ENCODE measurements around the gene ARMCX2. TPM values are rescaled to one million over a fixed set of nuclear protein-coding genes. Genes with fewer than 3 reads are reported as not detected.

ARMCX2 gene
- total and polyA plus RNA-seq, 7 donors = 1.8 to 43.3 (median 29.1) TPM

DNA sequence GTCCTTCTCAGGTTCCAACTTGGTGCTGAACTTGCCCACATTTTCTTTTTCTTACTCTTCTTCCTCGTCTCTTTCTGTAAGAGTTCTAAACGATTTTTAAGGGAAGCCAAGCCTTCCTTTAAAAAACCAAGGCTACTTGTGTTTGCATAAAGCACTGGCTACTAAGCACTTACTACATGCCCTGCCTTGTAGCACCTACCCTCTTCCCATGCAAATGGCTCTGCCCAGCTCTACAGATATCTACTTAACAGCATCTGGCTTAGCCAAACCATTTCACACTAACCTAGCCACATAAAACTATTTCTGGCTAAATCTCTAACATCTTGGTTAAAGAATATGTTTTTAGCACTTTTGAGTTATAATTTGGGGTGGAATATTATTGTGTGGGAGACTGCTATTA lies 26.9 kb upstream of the ARMCX2 start:
- Histone ChIP-seq H3K27me3 (no peaks in the 10 kb centered on the region), H3K36me3 (no peaks in the 10 kb centered on the region), H3K4me1 (no peaks in the 10 kb centered on the region), H3K4me3 (no peak overlapping the region), H3K9me3 (no peaks in the 10 kb centered on the region), H3K27ac (no peak overlapping the region)
- intact Hi-C loops (cut with DNase I) = no loop called here
- TF ChIP-seq POLR2AphosphoS5 (IDR thresholded peaks at IDR 0.05) = no peak
- TF ChIP-seq EP300 (IDR thresholded peaks at IDR 0.05) = no peak
- no peak for DNase-seq
- WGBS, 2 donors = 44 to 64% methylated on average over 2 of the region's 2 CpGs

DNA sequence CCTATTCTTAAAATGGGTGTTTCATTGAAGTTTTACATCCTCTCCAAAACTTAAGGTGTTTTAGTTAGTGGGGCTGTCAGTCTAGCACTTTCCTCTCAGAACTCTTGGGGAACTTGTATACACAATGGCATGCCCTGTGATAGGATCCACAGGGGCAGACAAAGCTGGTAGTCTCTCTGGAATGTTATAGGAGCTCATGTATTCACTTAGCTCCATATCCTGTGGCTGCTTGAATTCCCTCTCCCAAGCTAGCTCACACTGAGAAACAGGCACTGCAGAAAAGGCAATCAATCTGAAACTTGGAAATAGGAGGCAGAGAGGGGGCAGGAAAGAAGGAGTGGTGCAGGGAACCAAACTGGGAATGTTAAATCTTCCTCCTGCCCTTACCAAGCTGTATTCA lies 26.3 kb upstream of the ARMCX2 start:
- intact Hi-C loops (cut with DNase I) = no loop called here

DNA sequence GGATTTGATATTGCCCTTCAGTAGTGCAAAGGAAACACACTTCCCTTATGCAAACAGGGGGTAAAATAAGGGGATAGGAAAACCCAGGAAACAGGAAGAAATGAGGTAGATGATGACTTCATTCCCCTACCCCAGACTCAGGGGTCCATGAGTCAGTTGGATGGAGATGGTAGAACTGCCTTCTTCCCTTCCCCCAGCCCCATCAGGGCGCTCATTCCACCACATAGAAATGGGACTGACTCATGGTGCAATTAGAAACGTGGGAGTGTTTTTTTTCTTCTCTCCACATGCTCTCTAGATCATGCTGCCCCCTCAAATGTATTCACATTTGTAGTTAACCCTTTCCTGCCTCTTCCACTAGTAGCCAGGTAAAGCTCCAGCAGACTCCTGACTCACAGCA lies 23.1 kb upstream of the ARMCX2 start:
- TF ChIP-seq POLR2A (IDR thresholded peaks at IDR 0.05) (no peak), POLR2AphosphoS5 (IDR thresholded peaks at IDR 0.05) (no peak), EP300 (IDR thresholded peaks at IDR 0.05) (no peak)
- TF ChIP-seq, protein P1, sequence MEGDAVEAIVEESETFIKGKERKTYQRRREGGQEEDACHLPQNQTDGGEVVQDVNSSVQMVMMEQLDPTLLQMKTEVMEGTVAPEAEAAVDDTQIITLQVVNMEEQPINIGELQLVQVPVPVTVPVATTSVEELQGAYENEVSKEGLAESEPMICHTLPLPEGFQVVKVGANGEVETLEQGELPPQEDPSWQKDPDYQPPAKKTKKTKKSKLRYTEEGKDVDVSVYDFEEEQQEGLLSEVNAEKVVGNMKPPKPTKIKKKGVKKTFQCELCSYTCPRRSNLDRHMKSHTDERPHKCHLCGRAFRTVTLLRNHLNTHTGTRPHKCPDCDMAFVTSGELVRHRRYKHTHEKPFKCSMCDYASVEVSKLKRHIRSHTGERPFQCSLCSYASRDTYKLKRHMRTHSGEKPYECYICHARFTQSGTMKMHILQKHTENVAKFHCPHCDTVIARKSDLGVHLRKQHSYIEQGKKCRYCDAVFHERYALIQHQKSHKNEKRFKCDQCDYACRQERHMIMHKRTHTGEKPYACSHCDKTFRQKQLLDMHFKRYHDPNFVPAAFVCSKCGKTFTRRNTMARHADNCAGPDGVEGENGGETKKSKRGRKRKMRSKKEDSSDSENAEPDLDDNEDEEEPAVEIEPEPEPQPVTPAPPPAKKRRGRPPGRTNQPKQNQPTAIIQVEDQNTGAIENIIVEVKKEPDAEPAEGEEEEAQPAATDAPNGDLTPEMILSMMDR (IDR thresholded peaks at IDR 0.05) = no peak
- Histone ChIP-seq H3K9me3 (no peaks in the 10 kb centered on the region), H3K4me3 (no peak overlapping the region), H3K27ac (no peak overlapping the region), H3K27me3 (no peaks in the 10 kb centered on the region), H3K4me1 (no peaks in the 10 kb centered on the region), H3K36me3 (no peaks in the 10 kb centered on the region)
- no peak for DNase-seq
- intact Hi-C loops (cut with DNase I) = no loop called here
- WGBS, 2 donors = 36 to 41% methylated on average over 2 of the region's 2 CpGs

More for the DNA sequence above, 26.3 kb upstream of the ARMCX2 start:
- H3K9me3 ChIP-seq = no peaks in the 10 kb centered on the region
- no peak for DNase-seq
- no peak overlapping the region for H3K27ac ChIP-seq
- no peak for TF ChIP-seq POLR2AphosphoS5 (IDR thresholded peaks at IDR 0.05)
- TF ChIP-seq, protein P1 (IDR thresholded peaks at IDR 0.05) = no peak
- no peak for TF ChIP-seq EP300 (IDR thresholded peaks at IDR 0.05)
- TF ChIP-seq POLR2A (IDR thresholded peaks at IDR 0.05) = no peak
- H3K4me3 ChIP-seq = no peak overlapping the region
- no peaks in the 10 kb centered on the region for H3K4me1 ChIP-seq
- no peaks in the 10 kb centered on the region for H3K36me3 ChIP-seq
- no peaks in the 10 kb centered on the region for H3K27me3 ChIP-seq

DNA sequence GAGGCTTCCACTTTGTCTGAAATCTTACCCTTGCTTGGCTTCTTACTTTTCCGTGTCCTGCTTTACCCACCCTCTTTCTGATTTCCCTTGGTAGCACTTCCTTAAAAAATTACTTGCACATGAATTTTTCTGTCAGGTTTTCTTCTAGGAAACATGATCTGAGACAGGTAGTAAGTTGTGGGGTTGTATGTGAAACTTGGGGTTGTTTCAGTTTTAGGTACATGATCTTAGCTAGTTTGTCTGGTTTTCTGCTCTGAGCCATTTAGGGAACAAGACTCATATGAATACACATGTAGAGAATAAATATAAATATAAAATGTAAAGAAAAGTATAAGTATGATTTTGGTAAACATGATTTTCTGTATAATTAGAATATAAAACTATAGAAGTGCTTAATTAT lies 17.4 kb upstream of the ARMCX2 start:
- no peak overlapping the region for H3K27ac ChIP-seq
- no peaks in the 10 kb centered on the region for H3K4me1 ChIP-seq
- no peaks in the 10 kb centered on the region for H3K9me3 ChIP-seq
- WGBS, 2 donors = 58 to 79% methylated on average over 1 of the region's 1 CpG
- no peak overlapping the region for H3K4me3 ChIP-seq
- intact Hi-C loops (cut with DNase I) = no loop called here
- no peaks in the 10 kb centered on the region for H3K27me3 ChIP-seq
- TF ChIP-seq POLR2AphosphoS5 (IDR thresholded peaks at IDR 0.05) (no peak), EP300 (IDR thresholded peaks at IDR 0.05) (no peak), POLR2A (IDR thresholded peaks at IDR 0.05) (no peak)
- TF ChIP-seq, protein P1 (IDR thresholded peaks at IDR 0.05) = no peak
- no peaks in the 10 kb centered on the region for H3K36me3 ChIP-seq
- no peak for DNase-seq

GRCh38 chrX:101676571-101676970 lies 16.9 kb upstream of the ARMCX2 start:
- Histone ChIP-seq H3K9me3 (no peaks in the 10 kb centered on the region), H3K4me1 (no peaks in the 10 kb centered on the region), H3K27ac (no peak overlapping the region), H3K27me3 (no peaks in the 10 kb centered on the region), H3K36me3 (no peaks in the 10 kb centered on the region), H3K4me3 (no peak overlapping the region)
- WGBS, 2 donors = 39 to 73% methylated on average over 3 of the region's 3 CpGs
- intact Hi-C loops (cut with DNase I) = no loop called here
- DNase-seq = no peak
- TF ChIP-seq EP300 (IDR thresholded peaks at IDR 0.05) (no peak), POLR2AphosphoS5 (IDR thresholded peaks at IDR 0.05) (no peak), POLR2A (IDR thresholded peaks at IDR 0.05) (no peak)
- TF ChIP-seq, protein P1 (IDR thresholded peaks at IDR 0.05) = no peak
